Heart left ventricle (tissue), 16 donors: Measurements from ENCODE around the gene OCEL1. TPM values are rescaled to one million over a fixed set of nuclear protein-coding genes. Genes with fewer than 3 reads are reported as not detected.

Experiments
- ATAC-seq, 4 donors: fragments of 200-7000 bp; cut with Tn5 transposase; one replicate each; pipeline ENCODE4 v1.9.1; 2020 to 2022; ENCODE audit warnings: moderate library complexity in 4 of 4, mild to moderate bottlenecking in 3 of 4, moderate number of reproducible peaks in 1 of 4
- DNase-seq, 5 donors: peaks; one replicate each; pipeline ENCODE4 v3.0.0-alpha.2; 2020
- H3K27ac ChIP-seq, 12 donors: fragments of 200-600 bp; sonication (generic) in 4 of 12; one replicate each; pipeline versions ENCODE4 v1.5.0 to v1.8.0; 2016 to 2022; ENCODE audit warnings: mild to moderate bottlenecking in 2 of 12
- H3K27me3 ChIP-seq, 9 donors: fragments of 200-600 bp; sonication (generic) in 2 of 9; one replicate each; pipeline versions ENCODE4 v1.5.1 to v1.8.0; 2016 to 2022; ENCODE audit warnings: mild to moderate bottlenecking in 3 of 9
- H3K36me3 ChIP-seq, 9 donors: fragments of 200-600 bp; sonication (generic) in 2 of 9; one replicate each; pipeline versions ENCODE4 v1.5.0 to v1.8.0; 2018 to 2022; ENCODE audit warnings: mild to moderate bottlenecking in 2 of 9
- H3K4me1 ChIP-seq, 12 donors: fragments of 200-600 bp; sonication (generic) in 4 of 12; one replicate each; pipeline versions ENCODE4 v1.5.0 to v1.8.0; 2016 to 2022; ENCODE audit warnings: mild to moderate bottlenecking in 3 of 12
- H3K4me3 ChIP-seq, 12 donors: fragments of 200-600 bp; sonication (generic) in 4 of 12; one replicate each; pipeline versions ENCODE4 v1.5.0 to v1.8.0; 2017 to 2022; ENCODE audit warnings: mild to moderate bottlenecking in 9 of 12, moderate library complexity in 4 of 12
- H3K9me3 ChIP-seq, 12 donors: fragments of 200-600 bp; sonication (generic) in 4 of 12; one replicate each; pipeline versions ENCODE4 v1.5.0 to v1.8.0; 2016 to 2022; ENCODE audit warnings: mild to moderate bottlenecking in 1 of 12
- POLR2A ChIP-seq, 2 donors: fragments of 450-650 bp; IDR thresholded peaks; one replicate each; pipeline ENCODE4 v1.6.1; 2017; ENCODE audit warnings: antibody characterized with exemption in 2 of 2, mild to moderate bottlenecking in 2 of 2, moderate library complexity in 2 of 2
- WGBS, 4 donors: extraction: QIAGEN DNeasy Blood & Tissue Kit in 2 of 4; methylation state at CpG; one replicate each; pipeline versions ENCODE4 v1.1.5 to v1.1.7; 2013 to 2018; 5-methylcytosine and 5-hydroxymethylcytosine counted together
- intact Hi-C, 10 donors: fragments of 100-400 bp; cut with DNase I; formaldehyde crosslinking; loops; one replicate each; pipeline versions ENCODE4 v1.11.1 to v1.14.2; 2022
- polyA plus RNA-seq, 2 donors: library from polyadenylated mRNA; stranded (reverse); fragments of 200-250 nt; gene quantifications; one replicate each; pipeline ENCODE4 v1.2.3, GENCODE V29; 2013
- total RNA-seq, 9 donors: library from RNA; depleted of rRNA in 2 of 9; stranded (reverse); fragments of >200 nt in 2 of 9; fragmentation: NEBNext Ultra II Directional in 3 of 9; extraction: Animal tissue kit (Norgen Biotek cat#: 25700) in 3 of 9; gene quantifications; one replicate each; pipeline versions ENCODE4 v1.1.0 to v1.2.4, GENCODE V29; 2016 to 2023
- TF ChIP-seq, protein P1 (sequence below), 12 donors: fragments of 200-600 bp; sonication (generic) in 4 of 12; IDR thresholded peaks; one replicate each; pipeline versions ENCODE4 v1.5.0 to v1.8.0; 2018 to 2022; ENCODE audit warnings: antibody characterized with exemption in 12 of 12, mild to moderate bottlenecking in 5 of 12
- donor health status: ischemic (EF 13 %, LVEDD 7.1; RV severe dilation, severe dysfunction).
- donor health status: healthy with polysubstance abuse.
- donor health status: DM: no; HTN: yes; CAD: no.
- donor health status: DM: no; HTN: no; CAD: no.
- donor health status: ischemic (EF 25% LVEDD 6.9; RV normal size, moderate dysfunction).
- donor health status: ischemic (EF 25% LVEDD 5.7; RV mildly dilated, moderate dysfunction).
- donor health status: healthy.
- donor health status: DM: yes; HTN: yes; CAD: no.
- donor health status: ischemic (EF 35%, LVEDD 5.7; RV mildly dilated, moderate dysfunction).
- donor health status: nonischemic (EF 11% LVEDD 7.7; RV severe dilation, severe dysfunction).
- donor health status: DM: yes; HTN: yes; CAD: no.
- donor health status: PGD.
- donor health status: ischemic (EF 29% LVEDD 5.4; RV normal size, mild dysfunction).
- donor health status: nonischemic (EF 23%, LVEDD 6.1; RV moderate dilation, normal function).

The OCEL1 gene
- total and polyA plus RNA-seq, 11 donors = 8.7 to 35.2 (median 16.8) TPM

DNA sequence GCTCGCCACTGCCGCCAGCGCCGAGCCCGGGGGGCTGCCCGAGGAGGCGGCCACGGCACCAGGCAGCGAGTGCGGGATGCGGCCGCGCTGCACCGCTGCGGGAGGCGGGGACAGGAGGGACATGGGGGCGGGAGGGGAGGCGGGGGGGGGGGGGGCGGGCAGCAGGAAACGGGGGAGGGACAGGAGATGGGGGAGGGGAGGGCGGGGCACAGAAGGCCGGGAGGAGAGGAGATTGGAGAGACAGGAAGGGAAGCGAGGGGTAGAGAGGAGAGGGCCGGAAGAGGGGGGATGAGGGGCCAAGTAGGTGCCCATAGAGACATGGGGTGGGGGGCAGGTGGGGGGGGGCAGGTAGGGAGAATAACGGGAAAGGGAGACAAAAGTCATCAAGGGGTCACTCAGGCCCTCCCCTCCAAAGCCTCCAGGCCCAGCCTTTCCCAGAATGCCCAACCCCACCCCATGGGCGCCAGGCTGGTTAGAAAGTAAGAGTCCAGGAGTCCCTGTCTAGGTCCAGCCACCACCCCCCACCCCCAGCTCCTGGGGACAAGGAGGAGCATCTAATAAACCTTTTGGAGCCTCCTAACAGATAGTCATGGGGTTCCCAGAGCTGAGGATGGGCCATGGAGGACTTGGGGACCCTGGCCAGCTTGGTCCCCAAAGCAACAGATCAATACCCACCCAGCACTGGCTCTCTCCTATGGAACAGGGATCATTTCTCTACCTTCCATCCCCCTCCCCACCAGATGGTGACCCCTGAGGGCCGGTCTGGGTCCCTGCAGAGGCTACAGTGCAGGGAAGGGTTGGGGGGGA is 10.1 kb downstream of the OCEL1 start:
- peak in 2 of 4 donors; percentile 38 to 45 for ATAC-seq
- intact Hi-C loops = loop anchor here in 3 of 10 donors (5.0 to 10.0 kb wide), 3 partner anchors 159 to 169 kb away; partner anchors contain the start of genes HAUS8 (in 2 of the 3) and MYO9B (in 2 of the 3)
- Histone ChIP-seq H3K27me3 (no peaks in the 10 kb centered on the region), H3K27ac (peak overlapping the region in 11 of 12 donors; percentile 53 to 86 (median 75)), H3K36me3 (peaks cover 0 to 54% (median 27%) of the 10 kb centered on the region in 9 donors), H3K4me1 (peaks cover 4 to 29% (median 21%) of the 10 kb centered on the region in 12 donors), H3K9me3 (no peaks in the 10 kb centered on the region), H3K4me3 (peak overlapping the region; percentile 11 to 82 (median 66))
- no peak for TF ChIP-seq POLR2A (IDR thresholded peaks at IDR 0.05)
- TF ChIP-seq, protein P1, sequence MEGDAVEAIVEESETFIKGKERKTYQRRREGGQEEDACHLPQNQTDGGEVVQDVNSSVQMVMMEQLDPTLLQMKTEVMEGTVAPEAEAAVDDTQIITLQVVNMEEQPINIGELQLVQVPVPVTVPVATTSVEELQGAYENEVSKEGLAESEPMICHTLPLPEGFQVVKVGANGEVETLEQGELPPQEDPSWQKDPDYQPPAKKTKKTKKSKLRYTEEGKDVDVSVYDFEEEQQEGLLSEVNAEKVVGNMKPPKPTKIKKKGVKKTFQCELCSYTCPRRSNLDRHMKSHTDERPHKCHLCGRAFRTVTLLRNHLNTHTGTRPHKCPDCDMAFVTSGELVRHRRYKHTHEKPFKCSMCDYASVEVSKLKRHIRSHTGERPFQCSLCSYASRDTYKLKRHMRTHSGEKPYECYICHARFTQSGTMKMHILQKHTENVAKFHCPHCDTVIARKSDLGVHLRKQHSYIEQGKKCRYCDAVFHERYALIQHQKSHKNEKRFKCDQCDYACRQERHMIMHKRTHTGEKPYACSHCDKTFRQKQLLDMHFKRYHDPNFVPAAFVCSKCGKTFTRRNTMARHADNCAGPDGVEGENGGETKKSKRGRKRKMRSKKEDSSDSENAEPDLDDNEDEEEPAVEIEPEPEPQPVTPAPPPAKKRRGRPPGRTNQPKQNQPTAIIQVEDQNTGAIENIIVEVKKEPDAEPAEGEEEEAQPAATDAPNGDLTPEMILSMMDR (IDR thresholded peaks at IDR 0.05) = no peak
- WGBS, 4 donors = 6 to 11% (median 9%) methylated on average over 11 to 25 of the region's 27 CpGs
- no peak for DNase-seq

DNA sequence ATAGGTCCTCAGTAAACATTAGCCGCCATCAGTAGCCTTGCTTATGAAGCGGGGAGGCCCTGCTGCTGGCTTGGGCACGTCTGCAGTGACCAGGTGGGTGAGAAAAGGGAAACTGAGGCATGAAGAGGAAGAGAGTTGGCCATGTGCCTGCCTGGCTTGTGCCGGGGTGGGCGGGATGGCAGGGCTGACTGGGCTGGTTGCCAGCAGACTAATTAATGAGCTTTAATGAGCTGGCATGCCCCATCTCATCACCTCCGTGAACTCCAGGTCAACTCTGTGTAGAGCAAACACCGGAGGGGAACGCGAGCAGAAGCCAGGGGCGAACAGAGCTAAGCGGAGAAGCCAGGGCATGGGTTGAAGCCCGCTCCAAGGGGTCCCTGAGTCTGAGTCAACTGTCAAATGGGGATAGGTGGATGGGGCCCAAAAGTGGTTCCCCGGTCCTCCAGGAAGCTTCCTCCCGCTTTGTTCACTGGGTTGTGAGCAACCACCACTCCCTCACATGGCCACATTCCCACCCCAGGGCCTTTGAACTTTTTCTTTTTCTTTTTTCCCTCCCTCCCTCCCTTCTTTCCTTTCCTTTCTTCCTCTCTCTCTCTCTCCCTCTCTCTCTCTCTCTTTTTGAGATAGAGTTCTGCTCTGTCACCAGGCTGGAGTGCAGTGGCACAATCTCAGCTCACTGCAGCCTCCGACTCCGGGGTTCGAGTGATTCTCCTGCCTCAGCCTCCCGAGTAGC is 11.0 kb downstream of the OCEL1 start:
- no peaks in the 10 kb centered on the region for H3K27me3 ChIP-seq
- ATAC-seq = no peak
- intact Hi-C loops = loop anchor here in 3 of 10 donors (5.0 to 10.0 kb wide), 3 partner anchors 160 to 170 kb away; partner anchors contain the start of genes HAUS8 (in 2 of the 3) and MYO9B (in 2 of the 3)
- no peaks in the 10 kb centered on the region for H3K9me3 ChIP-seq
- DNase-seq = no peak
- no peak overlapping the region for H3K4me3 ChIP-seq
- H3K27ac ChIP-seq = peak overlapping the region in 8 of 12 donors; percentile 52 to 86 (median 72)
- TF ChIP-seq POLR2A (IDR thresholded peaks at IDR 0.05) = no peak
- TF ChIP-seq, protein P1 (IDR thresholded peaks at IDR 0.05) = no peak
- 86 to 91% (median 88%) methylated on average over 18 of the region's 18 CpGs for WGBS, 4 donors
- peaks cover 4 to 36% (median 26%) of the 10 kb centered on the region in 12 donors for H3K4me1 ChIP-seq
- peaks cover 0 to 46% (median 20%) of the 10 kb centered on the region in 9 donors for H3K36me3 ChIP-seq

DNA sequence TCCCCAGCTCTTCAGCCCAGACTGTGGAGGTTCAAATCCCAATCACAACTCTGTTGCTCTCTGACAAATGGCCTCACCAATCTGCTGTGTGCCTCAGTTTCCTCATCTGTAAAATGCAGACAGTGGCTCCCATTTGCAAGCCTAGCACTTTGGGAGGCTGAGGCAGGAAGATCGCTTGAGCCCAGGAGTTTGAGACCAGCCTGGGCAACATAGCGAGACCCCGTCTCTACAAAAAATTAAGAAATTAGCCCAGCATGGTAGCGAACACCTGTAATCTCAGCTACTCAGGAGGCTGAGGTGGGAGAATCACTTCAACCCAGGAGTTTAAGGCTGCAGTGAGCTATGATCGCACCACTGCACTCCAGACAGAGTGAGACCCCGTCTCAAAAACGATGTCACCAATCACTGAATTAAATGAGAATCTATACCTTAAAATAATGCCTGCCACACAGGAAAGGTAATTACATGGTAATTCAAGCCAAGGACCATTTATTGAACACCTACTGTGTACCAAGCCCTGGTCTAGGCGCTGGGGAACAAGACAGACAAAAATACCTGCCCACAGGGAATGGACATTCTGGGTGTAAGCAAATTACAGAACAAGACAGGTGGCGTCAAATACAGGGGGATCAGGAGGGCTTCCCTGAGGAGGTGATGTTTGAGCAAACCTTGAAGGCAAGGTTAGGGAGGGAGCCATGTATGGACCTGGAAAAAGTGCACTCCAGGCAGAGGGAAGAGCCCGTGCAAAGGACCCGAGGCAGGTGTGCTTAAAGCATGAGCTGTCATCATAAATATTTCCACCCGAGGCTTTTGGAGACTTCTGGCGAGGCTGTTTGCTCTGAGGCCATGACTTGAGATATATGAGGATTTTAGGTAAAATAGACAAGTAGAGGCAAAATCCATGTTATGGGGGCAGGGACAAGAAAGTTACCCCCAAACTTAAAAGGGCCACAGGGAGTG is 12.0 kb downstream of the OCEL1 start:
- intact Hi-C loops = loop anchor here in 3 of 10 donors (5.0 to 10.0 kb wide), 3 partner anchors 161 to 171 kb away; partner anchors contain the start of genes HAUS8 (in 2 of the 3) and MYO9B (in 2 of the 3)
- WGBS, 4 donors = 94 to 96% (median 95%) methylated on average over 13 of the region's 13 CpGs
- Histone ChIP-seq H3K4me1 (peaks cover 9 to 47% (median 32%) of the 10 kb centered on the region in 12 donors), H3K9me3 (no peaks in the 10 kb centered on the region), H3K27ac (no peak overlapping the region), H3K4me3 (no peak overlapping the region), H3K36me3 (peaks cover 0 to 35% (median 10%) of the 10 kb centered on the region in 9 donors), H3K27me3 (no peaks in the 10 kb centered on the region)
- TF ChIP-seq POLR2A (IDR thresholded peaks at IDR 0.05) = no peak
- TF ChIP-seq, protein P1 (IDR thresholded peaks at IDR 0.05) = no peak
- DNase-seq (no peak), ATAC-seq (no peak)
